Thyroid gland (tissue), 4 donors: ENCODE results near the gene NCBP2.

Experiments used
- POLR2A ChIP-seq, 2 donors: fragments of 450-650 bp; IDR thresholded peaks; one replicate each; pipeline ENCODE4 v1.6.1; 2017; ENCODE audit warnings: antibody characterized with exemption in 2 of 2, mild to moderate bottlenecking in 2 of 2, moderate library complexity in 1 of 2
- TF ChIP-seq, protein P1 (sequence below), 6 experiments: fragments of 200-600 bp in 3 of 6; fragments of 450-650 bp in 3 of 6; sonication (generic) in 3 of 6; IDR thresholded peaks; one replicate each; pipeline ENCODE4 v1.5.1; 2016 to 2019; ENCODE audit warnings: antibody characterized with exemption in 6 of 6, mild to moderate bottlenecking in 2 of 6, inconsistent platforms in 1 of 6, moderate library complexity in 1 of 6

- TF ChIP-seq, protein P1, sequence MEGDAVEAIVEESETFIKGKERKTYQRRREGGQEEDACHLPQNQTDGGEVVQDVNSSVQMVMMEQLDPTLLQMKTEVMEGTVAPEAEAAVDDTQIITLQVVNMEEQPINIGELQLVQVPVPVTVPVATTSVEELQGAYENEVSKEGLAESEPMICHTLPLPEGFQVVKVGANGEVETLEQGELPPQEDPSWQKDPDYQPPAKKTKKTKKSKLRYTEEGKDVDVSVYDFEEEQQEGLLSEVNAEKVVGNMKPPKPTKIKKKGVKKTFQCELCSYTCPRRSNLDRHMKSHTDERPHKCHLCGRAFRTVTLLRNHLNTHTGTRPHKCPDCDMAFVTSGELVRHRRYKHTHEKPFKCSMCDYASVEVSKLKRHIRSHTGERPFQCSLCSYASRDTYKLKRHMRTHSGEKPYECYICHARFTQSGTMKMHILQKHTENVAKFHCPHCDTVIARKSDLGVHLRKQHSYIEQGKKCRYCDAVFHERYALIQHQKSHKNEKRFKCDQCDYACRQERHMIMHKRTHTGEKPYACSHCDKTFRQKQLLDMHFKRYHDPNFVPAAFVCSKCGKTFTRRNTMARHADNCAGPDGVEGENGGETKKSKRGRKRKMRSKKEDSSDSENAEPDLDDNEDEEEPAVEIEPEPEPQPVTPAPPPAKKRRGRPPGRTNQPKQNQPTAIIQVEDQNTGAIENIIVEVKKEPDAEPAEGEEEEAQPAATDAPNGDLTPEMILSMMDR (IDR thresholded peaks at IDR 0.05): no peak
- no peak for TF ChIP-seq POLR2A (IDR thresholded peaks at IDR 0.05)
Observed at GRCh38 chr3:196962108-196962929, 20.0 kb upstream of the NCBP2 start.
